Body of pancreas (tissue), 4 donors: Measurements from ENCODE around the gene NPBWR2. TPM values are rescaled to one million over a fixed set of nuclear protein-coding genes. Genes with fewer than 3 reads are reported as not detected.

Experiments used
- ATAC-seq: fragments of 150-250 bp; one replicate; pipeline ENCODE4 v1.9.1; 2016
- DNase-seq, 4 donors: peaks; one replicate each; pipeline ENCODE4 v3.0.0-alpha.2; 2019
- H3K27ac ChIP-seq, 4 donors: fragments of 200-600 bp; sonication (generic); 1 replicate in 3 of 4; 2 replicates in 1 of 4; pipeline versions ENCODE4 v1.5.1 to v1.6.1; 2016 to 2019; ENCODE audit warnings: mild to moderate bottlenecking in 1 of 4, mixed read lengths in 1 of 4, moderate library complexity in 1 of 4
- H3K27me3 ChIP-seq, 2 donors: fragments of 200-600 bp; sonication (generic); one replicate each; pipeline ENCODE4 v1.6.0; 2016; ENCODE audit warnings: mild to moderate bottlenecking in 1 of 2
- H3K36me3 ChIP-seq, 2 donors: fragments of 200-600 bp; sonication (generic); replicated peaks in 1 of 2; 2 replicates each; pipeline ENCODE4 v1.5.1; 2016; ENCODE audit warnings: low read depth in 2 of 2; ENCODE audit not compliant: insufficient read depth in 1 of 2
- H3K4me1 ChIP-seq: fragments of 200-600 bp; sonication (generic); one replicate; pipeline ENCODE4 v1.6.0; 2016
- H3K4me3 ChIP-seq, 2 donors: fragments of 200-600 bp; sonication (generic); 1 replicate in 1 of 2; 2 replicates in 1 of 2; pipeline ENCODE4 v1.5.1; 2016 to 2019
- H3K9me3 ChIP-seq, 3 donors: fragments of 200-600 bp; sonication (generic); 1 replicate in 2 of 3; 2 replicates in 1 of 3; pipeline ENCODE4 v1.5.1; 2016
- CTCF ChIP-seq, 7 experiments: fragments of 450-650 bp in 4 of 7; fragments of 200-600 bp in 3 of 7; sonication (generic) in 3 of 7; IDR thresholded peaks; one replicate each; pipeline ENCODE4 v1.5.1; 2016 to 2019; ENCODE audit warnings: antibody characterized with exemption in 7 of 7
- POLR2A ChIP-seq, 3 donors: fragments of 450-650 bp; IDR thresholded peaks; one replicate each; pipeline ENCODE4 v1.6.1; 2016; ENCODE audit warnings: antibody characterized with exemption in 3 of 3, mild to moderate bottlenecking in 2 of 3
- WGBS, 2 donors: methylation state at CpG; one replicate each; pipeline ENCODE4 v1.1.5; 2017; 5-methylcytosine and 5-hydroxymethylcytosine counted together
- intact Hi-C: fragments of 100-400 bp; cut with DNase I; formaldehyde crosslinking; loops from one replicate; pipeline ENCODE4 v1.15.1; 2023
- total RNA-seq, 2 donors: library from RNA; depleted of rRNA; stranded (reverse); fragments of >200 nt; gene quantifications; one replicate each; pipeline ENCODE4 v1.1.0, GENCODE V29; 2016

Gene NPBWR2
- total RNA-seq, 2 donors from 2014 or later: not detected

- Histone ChIP-seq H3K4me3 (no peak overlapping the region), H3K4me1 (peaks cover 12% of the 10 kb centered on the region), H3K27me3 (peaks cover 0 to 6% of the 10 kb centered on the region in 2 donors), H3K36me3 (no peaks in the 10 kb centered on the region), H3K27ac (no peak overlapping the region), H3K9me3 (no peaks in the 10 kb centered on the region)
- ATAC-seq: no peak
- WGBS, 2 donors: 91 to 94% methylated on average over 4 to 28 of the region's 28 CpGs
- TF ChIP-seq CTCF (IDR thresholded peaks at IDR 0.05) (no peak), POLR2A (IDR thresholded peaks at IDR 0.05) (no peak)
- intact Hi-C loops: no loop called here
- DNase-seq: no peak
These were observed 8.8 kb downstream of the NPBWR2 start for GRCh38 chr20:64098471-64099013.

- Histone ChIP-seq H3K36me3 (no peaks in the 10 kb centered on the region), H3K4me1 (no peaks in the 10 kb centered on the region), H3K27ac (no peak overlapping the region), H3K9me3 (no peaks in the 10 kb centered on the region), H3K27me3 (peaks cover 0 to 2% of the 10 kb centered on the region in 2 donors), H3K4me3 (no peak overlapping the region)
- DNase-seq (no peak), ATAC-seq (no peak)
- TF ChIP-seq POLR2A (IDR thresholded peaks at IDR 0.05) (no peak), CTCF (IDR thresholded peaks at IDR 0.05) (no peak)
- intact Hi-C loops: no loop called here
- 79 to 80% methylated on average over 6 of the region's 6 CpGs for WGBS, 2 donors
These were observed 10.8 kb downstream of the NPBWR2 start for GRCh38 chr20:64096535-64096934.

- Histone ChIP-seq H3K27me3 (no peaks in the 10 kb centered on the region), H3K27ac (no peak overlapping the region), H3K4me3 (no peak overlapping the region), H3K9me3 (no peaks in the 10 kb centered on the region), H3K36me3 (no peaks in the 10 kb centered on the region), H3K4me1 (no peaks in the 10 kb centered on the region)
- WGBS, 2 donors: 73 to 74% methylated on average over 11 of the region's 11 CpGs
- TF ChIP-seq CTCF (IDR thresholded peaks at IDR 0.05) (no peak), POLR2A (IDR thresholded peaks at IDR 0.05) (no peak)
- intact Hi-C loops: no loop called here
- ATAC-seq (no peak), DNase-seq (no peak)
These were observed 11.4 kb downstream of the NPBWR2 start for GRCh38 chr20:64095927-64096326.

- H3K9me3 ChIP-seq: no peaks in the 10 kb centered on the region
- no peak overlapping the region for H3K4me3 ChIP-seq
- H3K4me1 ChIP-seq: no peaks in the 10 kb centered on the region
- ATAC-seq: no peak
- H3K27ac ChIP-seq: no peak overlapping the region
- no peaks in the 10 kb centered on the region for H3K36me3 ChIP-seq
- DNase-seq: no peak
- intact Hi-C loops: no loop called here
- WGBS, 2 donors: 50 to 60% methylated on average over 4 of the region's 4 CpGs
- TF ChIP-seq CTCF (IDR thresholded peaks at IDR 0.05) (no peak), POLR2A (IDR thresholded peaks at IDR 0.05) (no peak)
- H3K27me3 ChIP-seq: no peaks in the 10 kb centered on the region
These were observed 11.9 kb downstream of the NPBWR2 start for GRCh38 chr20:64095455-64095854.

GRCh38 chr20:64093013-64093503, 14.3 kb downstream of the NPBWR2 start:
- no peaks in the 10 kb centered on the region for H3K9me3 ChIP-seq
- no peak overlapping the region for H3K27ac ChIP-seq
- H3K27me3 ChIP-seq: no peaks in the 10 kb centered on the region
- intact Hi-C loops: no loop called here
- DNase-seq (no peak), ATAC-seq (no peak)
- no peaks in the 10 kb centered on the region for H3K4me1 ChIP-seq
- no peak for TF ChIP-seq POLR2A (IDR thresholded peaks at IDR 0.05)
- no peak for TF ChIP-seq CTCF (IDR thresholded peaks at IDR 0.05)
- no peaks in the 10 kb centered on the region for H3K36me3 ChIP-seq
- H3K4me3 ChIP-seq: no peak overlapping the region
- 61 to 66% methylated on average over 3 to 8 of the region's 9 CpGs for WGBS, 2 donors
